T follicular helper cell (primary cell): ENCODE measurements around the gene DSTYK.
A peak's percentile ranks its signal among the peaks of the same experiment; 100 is the strongest.

ENCODE experiments used
- DNase-seq: peaks from one replicate; pipeline ENCODE4 v3.0.0-alpha.2; 2020; ENCODE audit warnings: low read depth

DSTYK gene

DNA sequence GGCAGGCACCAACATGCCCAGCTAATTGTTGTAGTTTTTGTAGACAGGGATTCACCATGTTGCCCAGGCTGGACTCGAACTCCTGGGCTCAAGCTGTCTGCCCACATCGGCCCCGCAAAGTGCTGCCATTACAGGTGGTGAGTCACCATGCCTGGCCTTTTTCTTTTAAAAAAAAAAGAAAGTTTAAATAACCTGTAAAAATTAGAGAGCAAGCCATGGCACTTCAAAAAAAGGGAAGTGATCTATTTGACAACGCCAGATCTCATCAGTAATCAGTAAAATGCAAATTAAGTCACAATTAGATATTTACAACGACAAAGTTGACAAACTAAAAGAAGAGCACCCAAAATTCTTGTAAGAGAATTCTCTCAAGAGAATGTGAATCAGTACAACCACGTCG lies 86.8 kb downstream of the DSTYK start:
- no peak for DNase-seq

- DNase-seq, result no peak
Observed at GRCh38 chr1:205122489-205122882, 89.0 kb downstream of the DSTYK start.

- DNase-seq, result peak; percentile 89
Observed at GRCh38 chr1:205121660-205122488, 89.6 kb downstream of the DSTYK start, which contains the start of gene RBBP5. TSS of gene RBBP5 (minus strand) at chr1:205121978. CDS start at chr1:205121873, 105 bp downstream.

DNA sequence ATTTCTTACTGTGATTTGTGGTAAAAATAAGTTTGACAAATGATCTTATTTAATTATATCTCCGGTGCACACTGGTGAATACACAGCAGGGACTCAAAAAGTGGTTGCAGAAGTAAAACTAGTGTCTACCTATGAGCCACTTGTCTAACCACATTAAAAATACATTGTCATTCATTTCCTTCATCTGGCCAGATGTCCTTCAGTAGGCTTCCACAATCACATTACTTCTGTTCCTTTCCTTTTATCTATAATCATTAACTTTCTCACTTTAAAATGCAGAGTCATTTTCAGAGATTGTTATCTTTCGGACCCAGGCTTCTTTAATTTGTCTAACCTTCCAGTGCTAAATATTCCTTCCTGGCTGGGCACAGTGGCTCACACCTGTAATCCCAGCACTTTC lies 92.8 kb downstream of the DSTYK start:
- no peak for DNase-seq

DNA sequence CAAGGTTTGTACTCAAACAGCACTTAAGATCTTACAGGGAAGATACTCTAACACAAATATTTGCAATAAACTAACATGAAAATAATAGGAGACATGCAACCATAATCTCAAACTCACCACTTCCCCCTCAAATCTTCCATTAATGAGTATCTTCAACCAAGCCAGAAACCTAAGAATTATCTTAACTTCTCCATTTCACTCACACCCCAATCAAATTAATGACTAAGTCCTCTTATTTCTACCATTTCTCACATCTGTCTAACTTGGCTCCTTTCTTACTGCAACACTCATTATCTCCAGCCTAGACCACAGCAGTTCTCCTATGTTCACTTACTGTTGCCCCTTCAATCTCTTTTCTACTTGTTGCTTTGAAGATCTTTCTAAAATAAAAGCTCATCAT lies 100.1 kb downstream of the DSTYK start:
- no peak for DNase-seq

- DNase-seq, result no peak
Observed at GRCh38 chr1:205109711-205110110, 101.8 kb downstream of the DSTYK start.

DNA sequence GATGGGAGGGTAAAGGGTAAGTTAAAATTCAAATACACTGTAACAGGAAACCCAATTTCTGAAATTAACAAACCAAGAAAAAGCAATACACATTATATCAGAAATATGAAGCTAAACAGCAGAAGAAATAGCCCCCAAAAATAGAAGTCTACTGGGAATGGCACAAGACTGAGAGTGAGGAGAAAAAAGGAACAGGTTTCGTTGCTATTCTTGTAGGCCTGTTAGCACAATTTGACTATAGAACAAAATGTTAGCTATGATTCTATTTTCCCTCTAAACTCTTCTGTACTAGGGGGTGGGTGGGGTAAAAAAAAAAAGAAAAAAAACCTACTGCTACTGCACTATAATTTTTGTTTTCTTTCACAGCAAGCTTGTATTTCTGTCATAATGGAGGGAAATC lies 102.2 kb downstream of the DSTYK start:
- DNase-seq, result no peak

GRCh38 chr1:205108464-205108863 lies 103.0 kb downstream of the DSTYK start:
- DNase-seq, result no peak

DNA sequence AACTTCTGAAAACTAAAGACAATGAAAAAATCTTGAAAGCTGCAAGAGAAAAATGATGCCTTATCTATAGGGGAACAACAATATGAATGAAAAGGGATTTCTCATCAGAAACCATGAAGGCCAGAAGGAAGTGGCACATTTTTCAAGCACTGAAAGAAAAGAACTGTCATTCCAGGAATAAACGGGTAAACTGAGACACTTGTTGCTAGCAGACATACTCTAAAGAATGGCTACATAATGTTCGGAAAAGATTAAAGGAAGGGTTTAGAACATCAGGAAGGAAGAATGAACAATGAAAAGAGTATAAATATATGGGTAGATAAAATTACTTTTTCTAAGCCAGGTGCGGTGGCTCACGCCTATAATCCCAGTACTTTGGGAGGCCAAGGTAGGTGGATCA lies 104.2 kb downstream of the DSTYK start:
- DNase-seq, result no peak

GRCh38 chr1:205102404-205102803 lies 109.1 kb downstream of the DSTYK start:
- DNase-seq, result no peak

GRCh38 chr1:205098242-205098641 lies 113.3 kb downstream of the DSTYK start:
- DNase-seq, result no peak

DNA sequence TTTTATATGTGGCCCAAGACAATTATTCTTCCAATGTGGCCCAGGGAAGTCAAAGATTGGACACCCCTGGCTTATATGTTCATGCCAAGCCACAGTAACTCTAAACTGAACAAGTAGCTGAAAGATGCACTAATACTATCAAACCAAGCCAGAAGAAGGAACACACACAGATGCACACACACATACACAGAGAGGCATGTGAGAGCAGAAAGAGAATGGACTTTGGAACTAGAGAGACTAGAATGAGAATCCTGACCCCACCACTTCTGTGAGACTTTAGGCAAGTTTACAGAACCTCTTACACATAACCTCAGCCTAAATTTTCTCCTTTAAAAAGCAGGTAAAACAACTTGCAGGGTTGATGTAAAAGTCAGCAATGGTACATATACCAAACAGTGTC lies 116.1 kb downstream of the DSTYK start:
- no peak for DNase-seq
